Prostate gland (tissue), 2 donors: Measurements from ENCODE around the gene PCDHGA6. TPM values are rescaled to one million over a fixed set of nuclear protein-coding genes. Genes with fewer than 3 reads are reported as not detected.
A peak's percentile ranks its signal among the peaks of the same experiment; 100 is the strongest.
"Not testable (repeated sequence)": the region's sequence is repeated elsewhere in the genome, so short reads cannot be mapped to it uniquely, and the experiment has no call there.

Experiments
- DNase-seq: peaks from one replicate; pipeline ENCODE4 v3.0.0-alpha.2; 2019; ENCODE audit warnings: low spot score
- H3K27ac ChIP-seq, 2 donors: fragments of 200-600 bp; sonication (generic); 2 replicates each; pipeline ENCODE4 v1.5.1; 2017 to 2019
- H3K27me3 ChIP-seq: fragments of 200-600 bp; sonication (generic); replicated peaks from 2 replicates; pipeline ENCODE4 v1.5.1; 2019; ENCODE audit not compliant: insufficient read depth
- H3K36me3 ChIP-seq, 2 donors: fragments of 200-600 bp; sonication (generic); 1 replicate in 1 of 2; 2 replicates in 1 of 2; pipeline versions ENCODE4 v1.5.1 to v1.8.1; 2017 to 2019
- H3K4me1 ChIP-seq: fragments of 200-600 bp; sonication (generic); replicated peaks from 2 replicates; pipeline ENCODE4 v1.5.1; 2019
- H3K4me3 ChIP-seq, 2 donors: fragments of 200-600 bp; sonication (generic); 2 replicates each; pipeline ENCODE4 v1.5.1; 2017 to 2019
- H3K9me3 ChIP-seq: fragments of 200-600 bp; sonication (generic); 2 replicates; pipeline ENCODE4 v1.5.1; 2017
- CTCF ChIP-seq, 4 experiments: fragments of 200-600 bp in 2 of 4; fragments of 450-650 bp in 2 of 4; sonication (generic) in 2 of 4; IDR thresholded peaks; 1 replicate in 3 of 4; 2 replicates in 1 of 4; pipeline ENCODE4 v1.5.1; 2016 to 2019; ENCODE audit warnings: antibody characterized with exemption in 4 of 4, mild to moderate bottlenecking in 2 of 4, moderate library complexity in 2 of 4
- POLR2A ChIP-seq: fragments of 450-650 bp; IDR thresholded peaks from one replicate; pipeline ENCODE4 v1.6.1; 2016; ENCODE audit warnings: antibody characterized with exemption, mild to moderate bottlenecking
- POLR2AphosphoS5 ChIP-seq: sonication (generic); formaldehyde crosslinking; IDR thresholded peaks from one replicate; pipeline ENCODE4 v1.6.1; 2017; ENCODE audit warnings: antibody characterized with exemption
- WGBS: methylation state at CpG from one replicate; pipeline ENCODE4 v1.1.5; 2018; 5-methylcytosine and 5-hydroxymethylcytosine counted together
- intact Hi-C: fragments of 100-400 bp; cut with DNase I; formaldehyde crosslinking; loops from one replicate; pipeline ENCODE4 v1.14.2; 2022
- total RNA-seq, 2 donors: library from RNA; depleted of rRNA; stranded (reverse); fragments of >200 nt; gene quantifications; one replicate each; pipeline ENCODE4 v1.1.0, GENCODE V29; 2016

PCDHGA6 gene
- total RNA-seq, 2 donors from 2014 or later = 2.0 to 8.4 TPM

- Histone ChIP-seq H3K4me1 (no peaks in the 10 kb centered on the region), H3K27me3 (peaks cover 6% of the 10 kb centered on the region), H3K36me3 (no peaks in the 10 kb centered on the region), H3K27ac (no peak within 1 kb of the TSS), H3K9me3 (no peaks in the 10 kb centered on the region), H3K4me3 (no peak within 1 kb of the TSS)
- intact Hi-C loops = no loop called here
- 10% methylated on average over 26 of the region's 27 CpGs for WGBS
- TF ChIP-seq CTCF (IDR thresholded peaks at IDR 0.05) = peak in 2 of 4 experiments; percentile 5 to 28
- no peak for TF ChIP-seq POLR2A
- no peak for DNase-seq
Observed at GRCh38 chr5:141338538-141339306, 35.0 kb upstream of the PCDHGA6 start, which contains the start of gene PCDHGA2. Gene PCDHGA2, plus strand, starts transcription at chr5:141338760.

GRCh38 chr5:141340781-141341354, 32.8 kb upstream of the PCDHGA6 start:
- H3K9me3 ChIP-seq, H3K27me3 ChIP-seq, H3K4me1 ChIP-seq, intact Hi-C loops, H3K36me3 ChIP-seq, DNase-seq, H3K27ac ChIP-seq, H3K4me3 ChIP-seq: not testable (repeated sequence)
- WGBS = 48% methylated on average over 35 of the region's 45 CpGs

GRCh38 chr5:141342773-141343172, 30.9 kb upstream of the PCDHGA6 start:
- TF ChIP-seq POLR2AphosphoS5 (no peak), CTCF (IDR thresholded peaks at IDR 0.05) (no peak), POLR2A (no peak)

GRCh38 chr5:141343242-141343952, 30.3 kb upstream of the PCDHGA6 start, which contains the start of gene PCDHGA3:
Gene PCDHGA3, plus strand, starts transcription at chr5:141343829. Its CDS starts 205 bp downstream, at chr5:141344034.
- intact Hi-C loops = no loop called here
- TF ChIP-seq CTCF (IDR thresholded peaks at IDR 0.05) = no peak
- no peak for TF ChIP-seq POLR2AphosphoS5
- TF ChIP-seq POLR2A = no peak
- no peaks in the 10 kb centered on the region for H3K4me1 ChIP-seq
- DNase-seq = no peak
- H3K27me3 ChIP-seq = no peaks in the 10 kb centered on the region
- H3K27ac ChIP-seq = no peak within 1 kb of the TSS
- 24% methylated on average over 9 of the region's 9 CpGs for WGBS
- H3K4me3 ChIP-seq = no peak within 1 kb of the TSS
- no peaks in the 10 kb centered on the region for H3K36me3 ChIP-seq
- H3K9me3 ChIP-seq = no peaks in the 10 kb centered on the region

More at GRCh38 chr5:141342773-141343172, 30.9 kb upstream of the PCDHGA6 start:
- no peak overlapping the region for H3K27ac ChIP-seq
- H3K4me3 ChIP-seq = no peak overlapping the region
- 5% methylated on average over 1 of the region's 1 CpG for WGBS
- H3K27me3 ChIP-seq = no peaks in the 10 kb centered on the region
- no peaks in the 10 kb centered on the region for H3K9me3 ChIP-seq
- H3K36me3 ChIP-seq = no peaks in the 10 kb centered on the region
- intact Hi-C loops = no loop called here
- DNase-seq = no peak
- H3K4me1 ChIP-seq = no peaks in the 10 kb centered on the region

GRCh38 chr5:141343953-141344463, 29.7 kb upstream of the PCDHGA6 start:
- Histone ChIP-seq H3K9me3 (no peaks in the 10 kb centered on the region), H3K27me3 (no peaks in the 10 kb centered on the region), H3K36me3 (no peaks in the 10 kb centered on the region), H3K27ac (no peak overlapping the region), H3K4me3 (no peak overlapping the region), H3K4me1 (no peaks in the 10 kb centered on the region)
- intact Hi-C loops = no loop called here
- DNase-seq = no peak
- TF ChIP-seq POLR2A = no peak
- no peak for TF ChIP-seq CTCF (IDR thresholded peaks at IDR 0.05)
- WGBS = 24% methylated on average over 31 of the region's 31 CpGs
